Endothelial cell of umbilical vein (primary cell): ENCODE results near the gene TTC39A.

Experiments used
- CTCF ChIP-seq, 2 donors: IDR thresholded peaks; 1 replicate in 1 of 2; 2 replicates in 1 of 2; pipeline ENCODE4 v1.5.1; 2011; ENCODE audit warnings: low read length in 2 of 2, mild to moderate bottlenecking in 2 of 2, moderate library complexity in 2 of 2, control low read depth in 1 of 2, inconsistent platforms in 1 of 2, low read depth in 1 of 2; ENCODE audit not compliant: insufficient read depth in 1 of 2; ENCODE audit errors: extremely low read depth in 1 of 2
- EZH2 ChIP-seq: IDR thresholded peaks from 2 replicates; pipeline ENCODE4 v1.6.1; 2012; ENCODE audit warnings: borderline replicate concordance, low read depth, mild to moderate bottlenecking, moderate library complexity, low read length, inconsistent platforms; ENCODE audit not compliant: severe bottlenecking
- FOS ChIP-seq: IDR thresholded peaks from 2 replicates; pipeline ENCODE4 v1.6.1; 2011; ENCODE audit warnings: mild to moderate bottlenecking, low read length, moderate library complexity, borderline replicate concordance; ENCODE audit not compliant: insufficient read depth
- GATA2 ChIP-seq: IDR thresholded peaks from 2 replicates; pipeline ENCODE4 v1.7.0; 2011; ENCODE audit warnings: low read depth, mild to moderate bottlenecking, moderate library complexity, mixed read lengths, low read length; ENCODE audit not compliant: insufficient read length, insufficient read depth
- JUN ChIP-seq: IDR thresholded peaks from 2 replicates; pipeline ENCODE4 v1.6.1; 2011; ENCODE audit warnings: borderline replicate concordance, low read depth; ENCODE audit not compliant: insufficient read length, insufficient read depth
- MAX ChIP-seq: IDR thresholded peaks from 2 replicates; pipeline ENCODE4 v1.6.1; 2011; ENCODE audit not compliant: insufficient read depth, insufficient read length
- POLR2A ChIP-seq: IDR thresholded peaks from 2 replicates; pipeline ENCODE4 v1.6.1; 2012; ENCODE audit warnings: low read depth, mild to moderate bottlenecking, control low read depth, low read length
- POLR2AphosphoS5 ChIP-seq: IDR thresholded peaks from 2 replicates; pipeline ENCODE4 v1.6.1; 2012; ENCODE audit warnings: low read depth, mild to moderate bottlenecking, control low read depth, low read length, moderate library complexity; ENCODE audit not compliant: insufficient read depth

- TF ChIP-seq JUN, result no peak
- no peak for TF ChIP-seq CTCF (IDR thresholded peaks at IDR 0.05; ENCODE audit: extremely low read depth in 1 of 2, insufficient read depth in 1 of 2, low read depth in 1 of 2, low read length in 2 of 2)
- TF ChIP-seq MAX, result no peak
- TF ChIP-seq POLR2A, result no peak
- no peak for TF ChIP-seq EZH2
- no peak for TF ChIP-seq POLR2AphosphoS5
- no peak for TF ChIP-seq FOS
- no peak for TF ChIP-seq GATA2
These were observed 25.0 kb downstream of the TTC39A start for GRCh38 chr1:51305371-51305823.
